Muscle of back (tissue), 11 donors: ENCODE data around the gene CAMTA1. TPM values are rescaled to one million over a fixed set of nuclear protein-coding genes. Genes with fewer than 3 reads are reported as not detected.
A peak's percentile ranks its signal among the peaks of the same experiment; 100 is the strongest.
"Not testable (repeated sequence)": the region's sequence is repeated elsewhere in the genome, so short reads cannot be mapped to it uniquely, and the experiment has no call there.

ENCODE experiments used
- DNase-seq, 3 donors: peaks; one replicate each; pipeline versions ENCODE4 v3.0.0 to v3.0.0-alpha.2; 2013
- polyA plus RNA-seq, 10 donors: library from polyadenylated mRNA; unstranded; fragments of 120-200 nt; gene quantifications; one replicate each; pipeline ENCODE4 v1.2.1, GENCODE V29; 2013; ENCODE audit not compliant: insufficient read length in 10 of 10

Gene CAMTA1
- polyA plus RNA-seq, 10 donors = 36.4 to 49.7 (median 44.0) TPM

DNA sequence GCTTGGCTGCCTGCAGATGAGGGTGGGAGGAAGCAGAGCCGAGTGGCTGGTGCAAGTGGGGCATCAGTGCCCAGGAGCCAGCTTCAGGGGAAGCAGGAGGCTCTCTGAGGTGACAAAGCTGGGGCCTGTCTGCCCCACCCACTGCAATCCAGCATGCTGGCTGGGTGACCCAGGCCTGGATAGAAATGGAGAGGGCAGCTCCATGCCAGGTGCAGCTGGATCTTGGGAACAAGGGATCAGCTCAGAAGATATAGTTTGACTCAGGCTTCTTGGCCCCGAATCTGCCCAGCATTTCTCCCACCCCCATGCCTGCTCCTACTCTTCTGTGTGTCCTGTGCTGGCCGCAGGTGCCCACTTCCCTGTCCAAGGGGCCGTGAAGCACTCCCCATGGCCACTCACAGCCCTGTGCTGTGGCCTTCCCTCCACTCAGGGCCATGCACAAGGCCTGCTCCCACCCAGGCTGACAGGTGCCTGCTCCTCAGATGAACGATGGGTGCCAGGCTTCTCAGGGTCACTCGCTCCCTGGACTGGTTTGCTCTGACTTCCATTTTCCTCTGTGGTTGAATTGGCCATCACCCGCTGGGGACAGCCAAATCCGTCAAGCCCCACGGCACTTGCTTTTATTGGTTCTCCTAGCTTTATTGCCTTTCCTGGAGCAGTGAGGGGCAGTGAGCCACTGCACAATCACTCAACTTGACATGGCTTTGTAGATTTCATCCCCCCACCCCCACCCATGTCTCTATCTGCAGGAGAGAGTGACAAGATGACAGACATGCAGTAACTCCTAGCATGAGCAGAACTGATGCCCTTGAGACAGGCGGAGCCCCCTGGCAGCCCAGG lies 811.1 kb downstream of the CAMTA1 start:
- DNase-seq = no peak

DNA sequence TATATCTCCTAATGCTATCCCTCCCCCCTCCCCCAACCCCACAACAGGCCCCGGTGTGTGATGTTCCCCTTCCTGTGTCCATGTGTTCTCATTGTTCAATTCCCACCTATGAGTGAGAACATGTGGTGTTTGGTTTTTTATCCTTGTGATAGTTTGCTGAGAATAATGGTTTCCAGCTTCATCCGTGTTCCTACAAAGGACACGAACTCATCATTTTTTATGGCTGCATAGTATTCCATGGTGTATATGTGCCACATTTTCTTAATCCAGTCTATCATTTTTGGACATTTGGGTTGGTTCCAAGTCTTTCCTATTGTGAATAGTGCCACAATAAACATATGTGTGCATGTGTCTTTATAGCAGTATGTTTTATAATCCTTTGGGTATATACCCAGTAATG lies 812.8 kb downstream of the CAMTA1 start:
- DNase-seq = not testable (repeated sequence)

DNA sequence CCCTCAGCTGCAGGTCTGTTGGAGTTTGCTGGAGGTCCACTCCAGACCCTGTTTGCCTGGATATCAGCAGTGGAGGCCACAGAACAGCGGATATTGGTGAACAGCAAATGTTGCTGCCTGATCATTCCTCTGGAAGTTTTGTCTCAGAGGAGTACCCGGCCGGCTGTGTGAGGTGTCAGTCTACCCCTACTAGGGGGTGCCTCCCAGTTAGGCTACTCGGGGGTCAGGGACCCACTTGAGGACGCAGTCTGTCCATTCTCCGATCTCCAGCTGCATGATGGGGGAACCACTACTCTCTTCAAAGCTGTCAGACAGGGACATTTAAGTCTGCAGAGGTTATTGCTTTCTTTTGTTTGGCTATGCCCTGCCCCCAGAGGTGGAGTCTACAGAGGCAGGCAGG lies 819.7 kb downstream of the CAMTA1 start:
- DNase-seq = not testable (repeated sequence)

DNA sequence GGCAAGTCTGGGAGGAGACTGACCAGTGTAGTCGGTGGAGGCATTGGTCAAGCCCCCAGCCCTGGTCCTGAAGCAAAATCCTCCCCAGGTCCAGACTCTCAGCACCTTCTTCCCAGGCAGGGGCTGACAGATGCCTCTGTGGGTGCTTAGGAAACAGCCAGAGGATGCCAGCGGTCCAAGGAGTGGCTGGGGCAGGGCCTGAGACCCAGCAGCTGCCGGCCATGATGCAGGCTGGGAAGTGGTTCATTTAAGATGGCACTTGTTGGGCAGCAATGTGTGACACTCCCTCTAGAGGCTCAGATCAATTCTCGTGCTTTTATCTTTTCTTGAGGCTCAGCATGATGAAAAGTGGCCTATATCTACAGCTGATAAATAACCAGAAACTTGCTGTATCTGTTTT lies 820.8 kb downstream of the CAMTA1 start:
- DNase-seq = no peak

DNA sequence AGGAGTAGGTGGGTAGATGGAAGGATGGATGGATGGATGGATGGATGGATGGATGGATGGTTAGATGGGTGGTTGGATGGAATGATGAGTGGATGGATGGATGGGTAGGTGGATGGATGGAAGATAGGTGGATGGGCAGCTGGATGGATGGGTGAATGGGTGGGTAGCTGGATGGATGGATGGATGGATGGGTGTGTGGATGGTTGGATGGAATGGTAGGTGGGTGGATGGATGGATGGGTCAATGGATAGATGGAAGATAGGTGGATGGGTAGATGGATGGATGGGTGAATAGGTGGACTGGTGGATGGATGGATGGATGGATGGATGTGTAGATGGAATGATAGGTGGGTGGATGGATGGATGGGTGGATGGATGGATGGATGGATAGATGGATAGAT lies 821.8 kb downstream of the CAMTA1 start:
- no peak for DNase-seq

DNA sequence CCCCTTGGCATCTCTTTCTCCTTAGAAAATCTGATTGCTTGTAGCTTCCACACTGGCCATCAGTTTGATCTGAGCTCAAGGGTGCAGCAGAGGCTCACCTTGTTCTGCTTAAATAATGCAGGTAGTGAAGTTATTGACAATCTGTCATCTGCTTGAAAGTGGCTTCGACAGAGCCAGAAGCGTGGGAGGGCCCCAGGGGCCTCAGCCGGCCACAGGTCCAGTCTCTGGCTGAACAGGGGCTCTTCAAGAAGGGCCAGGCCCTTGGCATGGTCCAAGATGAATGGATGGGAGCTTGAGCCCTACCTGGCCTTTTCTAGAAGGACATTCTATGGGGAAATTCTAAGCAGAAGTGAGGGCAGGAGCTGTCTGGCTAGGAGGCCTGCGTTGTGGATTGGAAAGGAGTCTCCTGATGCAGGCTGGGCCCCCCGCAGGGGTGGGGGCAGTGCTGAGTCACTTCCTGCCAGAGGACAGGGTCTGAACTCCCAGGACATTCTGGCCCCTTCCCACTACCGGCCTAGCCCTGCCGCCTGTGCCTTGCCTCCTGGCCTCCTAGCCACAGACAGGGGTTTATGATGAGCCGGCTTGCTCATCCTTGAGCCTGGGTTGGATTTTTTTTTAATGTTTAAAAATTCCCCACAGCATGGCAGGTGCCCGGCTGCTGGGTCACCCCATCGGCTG lies 823.5 kb downstream of the CAMTA1 start:
- DNase-seq = no peak

DNA sequence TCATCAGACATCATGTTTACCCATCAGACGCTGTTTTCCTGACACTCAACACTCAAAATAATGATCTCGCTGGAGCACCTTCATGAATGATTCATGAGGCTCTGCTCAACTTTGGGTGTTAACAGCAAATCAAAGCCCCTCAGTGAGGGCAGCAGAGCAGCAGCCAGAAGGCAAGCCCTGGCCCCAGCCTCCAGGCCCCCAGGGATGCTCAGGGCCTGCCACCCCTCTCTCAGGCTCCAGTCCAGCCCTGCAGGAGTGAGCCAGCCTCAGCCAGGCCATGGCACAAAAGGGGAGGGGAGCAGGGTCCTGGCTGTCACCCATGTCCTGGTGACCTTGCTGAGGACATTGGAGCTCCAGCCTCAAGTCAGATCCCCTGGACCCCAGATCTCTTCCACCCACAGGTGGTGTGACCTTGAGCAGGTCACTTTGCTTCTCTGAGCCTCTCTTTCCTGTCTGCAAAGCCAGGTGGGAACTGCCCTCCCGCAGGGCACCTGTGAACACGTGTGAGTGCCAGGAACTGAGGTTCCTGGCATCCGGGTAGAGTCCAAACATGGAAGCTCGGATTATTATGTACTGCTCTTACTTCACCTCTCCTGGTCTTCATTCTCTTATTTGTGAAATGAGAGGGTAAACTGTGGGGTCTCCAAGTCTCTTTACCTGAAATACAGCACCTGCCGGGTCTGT lies 824.2 kb downstream of the CAMTA1 start:
- DNase-seq = no peak

DNA sequence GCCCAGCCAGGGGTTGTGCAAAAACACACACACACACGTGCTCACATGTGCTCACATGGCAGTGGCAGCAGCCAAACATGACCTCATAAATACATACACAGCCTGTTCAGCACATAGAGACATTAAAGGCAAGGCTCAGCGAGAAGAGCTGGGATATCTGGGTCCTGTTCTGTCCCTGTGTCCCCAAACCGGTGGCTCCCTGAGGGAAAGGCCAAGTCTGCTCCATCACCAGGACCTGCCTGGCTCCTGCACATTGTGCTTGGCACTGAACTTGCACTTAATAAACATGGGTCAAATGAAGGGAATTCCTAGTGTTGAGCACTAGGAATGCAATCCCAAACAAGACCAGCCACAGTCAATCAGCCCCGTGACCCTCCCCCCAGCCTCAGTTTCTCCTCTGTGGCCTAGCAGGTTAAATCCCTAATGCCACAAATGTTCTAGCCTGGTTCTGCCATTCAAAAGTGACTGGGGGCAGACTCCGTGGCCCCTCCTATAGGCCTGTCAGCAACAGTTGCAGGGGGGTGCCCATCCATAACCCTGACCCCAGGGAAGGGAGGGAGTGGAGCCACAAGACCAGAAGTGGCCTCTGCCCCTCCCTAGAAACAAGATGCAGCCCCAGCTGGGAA lies 825.0 kb downstream of the CAMTA1 start:
- DNase-seq = no peak

DNA sequence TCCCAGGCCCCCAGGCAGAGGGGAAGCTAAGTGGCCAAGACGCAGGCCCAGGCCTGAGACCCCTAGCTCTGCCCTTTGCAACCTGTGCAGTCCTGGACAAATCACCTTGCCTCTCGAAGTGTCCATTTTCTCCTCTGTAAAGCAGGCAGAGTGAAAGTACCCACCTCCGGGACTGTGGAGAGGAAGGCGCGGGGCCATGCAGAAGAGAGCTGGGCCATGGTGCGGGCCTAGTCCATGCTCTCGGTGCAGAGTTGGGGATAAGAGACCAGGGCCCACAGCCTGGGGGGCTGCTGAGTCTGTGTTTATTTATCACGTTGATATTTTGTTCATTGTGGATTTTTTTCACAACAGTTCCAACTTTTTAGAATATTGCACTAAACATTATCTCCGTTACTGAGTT lies 825.7 kb downstream of the CAMTA1 start:
- DNase-seq = no peak

DNA sequence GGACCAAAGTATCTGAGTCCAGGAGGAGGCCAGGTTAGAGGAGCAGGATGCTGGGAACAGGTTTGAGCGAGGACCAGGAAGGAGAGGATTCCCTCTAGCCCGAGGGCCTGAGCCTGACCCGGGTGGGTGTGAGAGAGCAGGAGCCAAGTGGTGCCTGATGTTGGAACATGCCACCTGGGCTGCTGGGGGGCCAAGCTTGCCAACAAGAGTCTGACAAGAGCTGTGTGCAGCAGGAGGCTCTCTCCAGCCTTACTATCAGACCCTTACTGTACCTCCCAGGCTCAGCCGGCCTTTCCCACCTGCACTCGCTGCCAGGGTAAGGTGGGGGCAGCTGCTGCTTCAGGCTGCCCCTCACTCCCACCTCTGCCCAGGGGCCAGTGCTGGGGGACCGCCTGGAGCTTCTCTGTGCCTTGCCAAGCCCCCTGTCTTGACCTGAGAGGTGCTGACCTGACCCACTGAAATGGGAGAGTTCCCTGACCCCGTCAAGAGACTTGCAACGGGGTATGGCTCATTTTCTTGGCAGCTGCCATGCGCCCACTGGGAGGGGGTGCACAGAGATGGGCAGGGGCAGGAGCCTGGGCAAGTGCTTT lies 826.3 kb downstream of the CAMTA1 start:
- no peak for DNase-seq

DNA sequence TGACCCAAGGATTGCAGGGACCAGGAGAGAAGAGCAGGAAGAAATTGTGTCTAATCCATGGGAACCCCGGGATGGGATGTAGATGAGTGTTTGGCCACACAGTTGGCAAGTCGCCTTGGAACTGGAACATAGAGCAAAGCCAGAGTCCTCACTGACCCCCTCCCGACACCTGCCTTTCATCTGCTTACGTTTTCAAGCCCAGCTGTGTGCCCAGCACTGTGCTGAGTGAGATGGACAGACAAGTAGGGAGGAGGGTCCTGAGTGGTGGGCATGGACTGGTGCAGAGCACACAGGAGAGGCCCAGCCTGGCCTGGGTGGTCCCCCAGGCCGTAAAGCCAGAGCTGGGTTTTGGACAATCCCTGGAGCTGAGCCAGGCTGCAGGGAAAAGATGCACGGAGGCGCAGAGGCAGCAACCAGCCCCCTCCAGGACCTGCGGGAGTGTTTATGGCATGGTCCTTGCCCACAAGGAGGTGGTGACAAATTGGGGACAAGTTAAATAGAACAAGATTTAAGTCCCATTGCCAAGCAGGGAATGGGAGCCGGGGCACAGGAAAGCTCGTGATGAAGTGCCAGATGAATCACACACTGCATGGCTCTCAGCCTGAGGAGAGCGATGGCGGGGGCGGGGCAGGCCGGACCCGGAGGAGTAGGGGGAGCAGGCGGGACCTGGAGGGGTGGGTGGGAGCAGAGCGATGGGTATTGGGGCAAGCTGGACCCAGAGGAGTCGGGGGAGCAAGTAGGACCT lies 828.0 kb downstream of the CAMTA1 start:
- DNase-seq = no peak

DNA sequence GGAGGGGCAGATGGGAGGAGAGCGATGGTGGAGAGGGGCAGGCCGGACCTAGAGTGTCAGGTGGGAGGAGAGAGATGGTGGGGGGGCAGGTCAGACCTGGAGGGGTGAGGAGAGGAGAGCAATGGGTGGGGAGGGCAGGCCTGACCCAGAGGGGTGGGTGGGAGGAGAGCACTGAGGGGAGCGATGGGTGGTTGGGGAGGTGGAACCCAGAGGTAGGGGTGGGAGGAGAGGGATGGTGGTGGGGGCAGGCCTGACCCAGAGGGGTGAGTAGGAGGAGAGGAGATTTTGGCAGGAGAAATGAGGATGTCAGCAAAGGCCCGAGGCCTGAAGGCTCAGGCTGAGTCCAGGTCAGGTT lies 828.6 kb downstream of the CAMTA1 start:
- DNase-seq = no peak

DNA sequence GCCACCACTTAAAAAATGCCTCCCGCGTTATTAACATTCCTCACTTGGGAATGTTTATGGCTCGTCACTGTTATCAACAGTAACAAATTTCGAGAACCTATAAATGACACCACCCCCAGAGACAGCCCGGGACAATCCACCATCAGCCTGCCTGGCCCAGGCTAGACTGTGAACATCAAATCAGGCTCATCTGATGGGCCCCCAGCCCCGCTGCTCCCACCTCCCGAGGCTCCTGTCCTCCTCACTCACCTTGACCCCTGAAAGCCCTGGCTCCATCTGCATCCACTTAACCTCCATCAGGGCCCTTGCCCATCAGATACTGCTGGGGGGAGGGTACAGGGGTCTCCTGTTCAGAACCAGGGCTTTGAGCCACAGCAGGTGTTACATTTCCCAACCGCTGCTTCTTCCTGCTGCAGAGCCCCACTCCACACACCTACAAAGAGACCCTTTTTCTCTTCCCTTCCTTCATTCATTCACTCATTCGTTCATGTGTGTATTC lies 829.4 kb downstream of the CAMTA1 start:
- DNase-seq = no peak

DNA sequence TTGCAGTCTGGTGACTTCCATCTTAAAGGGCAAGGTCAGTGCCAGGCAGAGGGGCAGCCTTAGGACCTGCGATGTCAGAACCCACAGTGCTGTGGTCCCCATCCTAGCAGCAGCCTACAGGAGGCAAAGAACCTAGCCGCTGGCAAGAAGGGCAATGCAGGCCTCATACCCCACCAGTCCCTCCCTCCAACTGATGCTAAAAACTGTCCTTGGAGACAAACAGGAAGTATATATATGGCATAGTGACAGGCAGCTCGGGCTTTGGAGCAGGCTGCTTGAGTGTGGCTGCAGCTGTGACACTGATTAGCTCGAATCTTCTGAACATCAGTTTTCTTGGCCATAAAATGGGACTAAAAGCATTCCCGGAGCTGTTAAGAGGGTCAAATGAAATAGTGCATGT lies 829.9 kb downstream of the CAMTA1 start:
- DNase-seq = no peak

DNA sequence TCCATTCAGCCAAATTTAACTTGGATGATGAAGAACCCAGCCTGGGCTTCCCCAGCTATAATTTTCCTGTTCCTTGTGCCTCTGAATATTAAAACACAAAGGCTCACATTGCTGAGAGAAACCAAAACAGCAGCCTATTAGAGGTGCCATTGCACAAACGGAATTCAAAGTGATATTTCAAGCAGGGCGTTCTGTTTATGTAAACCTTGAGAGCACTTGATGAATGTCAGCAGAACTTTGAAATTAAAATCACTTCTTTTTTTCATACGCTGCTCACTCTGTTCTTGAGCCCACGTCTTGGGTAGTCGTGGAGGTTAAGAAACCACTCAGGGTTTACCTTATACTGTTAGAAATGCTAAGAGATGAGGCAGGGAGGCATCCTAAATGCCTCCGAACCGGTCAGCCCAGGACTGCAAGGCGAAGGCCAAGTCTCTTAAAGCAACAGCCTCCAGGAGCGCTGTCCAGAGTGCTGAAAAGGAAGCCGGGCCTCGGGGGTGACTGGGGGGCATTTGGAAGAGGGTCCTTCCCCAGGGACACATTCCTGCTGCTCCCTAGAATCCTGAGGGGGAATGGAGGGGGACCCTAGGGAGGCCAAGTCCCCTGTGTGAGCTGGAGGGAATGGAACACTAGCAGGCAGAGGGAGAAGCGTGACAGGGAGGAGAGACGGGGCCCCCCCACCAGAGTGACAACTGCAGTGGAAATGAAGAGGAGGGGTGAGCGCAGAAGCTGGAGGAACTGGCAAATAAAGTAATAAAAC lies 831.0 kb downstream of the CAMTA1 start:
- DNase-seq = peak; percentile 41 to 64 (median 62)

DNA sequence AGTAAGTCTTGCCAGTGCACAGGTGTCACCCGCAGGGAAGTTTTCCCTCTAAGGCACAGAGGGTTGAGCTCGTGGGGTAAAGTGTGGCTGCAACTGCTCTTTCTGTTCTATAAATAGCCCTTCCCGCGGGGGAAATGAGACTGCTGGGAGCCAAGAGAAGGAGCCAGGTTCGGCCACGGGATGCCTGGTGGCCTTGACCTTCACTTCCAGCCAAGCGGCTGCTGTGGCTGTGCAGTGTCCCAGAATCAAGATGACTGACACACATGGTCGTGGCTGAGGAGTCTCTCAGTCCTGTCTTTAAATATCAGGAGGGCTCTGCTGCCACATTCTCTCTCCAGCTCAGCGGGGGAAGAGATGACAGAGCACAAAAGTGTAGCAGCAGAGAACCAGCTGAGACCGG lies 831.7 kb downstream of the CAMTA1 start:
- DNase-seq = no peak

DNA sequence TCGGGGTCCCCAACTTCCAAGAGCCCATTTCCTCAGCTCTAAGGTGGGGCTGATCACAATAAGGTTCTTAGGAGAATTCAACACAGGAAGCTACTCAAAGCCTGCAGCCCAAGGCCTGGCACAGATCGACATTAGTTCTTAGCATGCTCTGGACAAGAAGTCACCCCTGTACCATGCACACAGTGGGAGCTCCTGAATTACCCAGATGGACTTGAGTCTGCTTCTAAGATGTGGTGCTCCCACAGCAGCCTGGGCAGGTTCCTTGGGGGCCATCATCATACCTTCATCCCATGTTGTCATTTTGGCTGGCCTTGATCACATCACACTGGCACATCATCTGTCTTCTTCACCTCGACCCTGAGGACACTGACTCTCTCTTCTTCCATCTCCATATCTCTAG lies 832.6 kb downstream of the CAMTA1 start:
- no peak for DNase-seq

DNA sequence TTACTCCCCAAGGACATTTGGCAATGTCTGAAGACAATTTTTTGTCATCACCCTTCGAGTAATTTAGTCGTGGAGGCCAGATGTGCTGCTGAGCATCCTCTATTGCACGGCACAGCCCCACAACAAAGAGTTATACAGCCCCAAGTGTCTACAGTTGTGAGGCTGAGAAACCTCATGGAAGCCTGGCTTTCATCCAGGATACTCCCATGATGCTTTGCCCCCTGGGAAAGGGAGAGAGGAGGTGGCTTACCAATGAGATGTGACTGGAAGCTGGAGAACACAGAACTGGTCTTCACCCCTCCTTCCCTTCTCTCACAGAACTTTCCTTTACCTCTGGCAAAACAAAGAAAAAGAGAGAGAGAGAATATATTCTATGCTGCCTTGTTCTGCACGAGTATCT lies 834.9 kb downstream of the CAMTA1 start:
- no peak for DNase-seq

DNA sequence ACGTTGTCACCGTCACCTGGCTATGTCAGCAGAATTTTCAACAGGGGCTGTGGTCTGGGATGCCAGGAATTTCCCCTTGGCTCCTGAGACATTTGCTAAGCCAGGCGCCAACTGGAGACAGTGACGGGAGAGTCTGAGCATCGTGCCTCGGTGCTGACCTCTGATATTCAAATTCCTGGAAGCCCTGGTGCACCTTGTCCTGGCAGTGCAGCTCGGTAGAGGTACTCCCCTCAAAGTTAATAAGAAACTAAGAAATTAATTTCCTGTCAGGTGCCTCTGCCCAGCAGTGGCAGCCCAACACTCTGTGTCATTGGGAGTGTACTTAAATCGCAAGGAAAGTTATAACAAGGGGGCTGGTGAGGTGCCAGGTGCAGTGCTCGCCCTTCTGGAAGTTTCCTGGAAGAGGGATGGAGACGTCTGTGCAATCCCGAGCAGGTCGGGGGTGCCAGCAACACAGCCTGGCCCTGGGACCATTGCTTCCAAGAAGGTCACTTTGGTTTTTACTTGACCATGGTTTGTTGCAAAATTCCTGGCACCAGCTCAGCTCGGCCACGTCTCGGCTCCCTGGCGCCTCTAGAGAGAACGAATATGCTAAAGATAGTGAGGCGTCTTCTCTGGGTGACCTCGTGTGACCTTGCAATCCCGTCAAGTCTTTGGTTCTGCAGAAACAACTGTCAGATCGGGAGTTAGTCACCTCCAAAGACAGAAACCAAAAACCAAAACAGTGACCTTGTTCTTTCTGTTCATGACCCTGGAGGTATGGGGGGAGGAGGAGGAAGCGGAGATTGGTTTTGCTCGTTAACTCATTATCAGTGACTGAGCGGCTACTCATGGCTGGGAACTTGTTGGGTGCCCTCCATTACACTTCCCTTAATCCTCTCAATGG lies 836.3 kb downstream of the CAMTA1 start:
- no peak for DNase-seq
